SU-DHL-6 (cell line): Measurements from ENCODE around the gene UNC119B.

Experiments
- CTCF ChIP-seq: fragments of 200-600 bp; sonication (generic); IDR thresholded peaks from one replicate; pipeline ENCODE4 v1.5.1; 2017; ENCODE audit warnings: antibody characterized with exemption, mild to moderate bottlenecking, low read length, moderate library complexity; ENCODE audit not compliant: insufficient read depth, poor library complexity, severe bottlenecking
- EZH2phosphoT487 ChIP-seq: fragments of 200-600 bp; sonication (generic), shearing (Covaris generic); conservative IDR thresholded peaks from 2 replicates; pipeline ENCODE4 v1.6.1; 2018; ENCODE audit warnings: mild to moderate bottlenecking, antibody characterized with exemption, low read length, moderate library complexity, mixed read lengths

- no peak for TF ChIP-seq CTCF
- no peak for TF ChIP-seq EZH2phosphoT487
These were observed 31.7 kb upstream of the UNC119B start for GRCh38 chr12:120678572-120678971.
